ENCODE measurements around the gene OR2A14.
"Not testable (repeated sequence)": the region's sequence is repeated elsewhere in the genome, so short reads cannot be mapped to it uniquely, and the experiment has no call there.

Gene OR2A14

DNA sequence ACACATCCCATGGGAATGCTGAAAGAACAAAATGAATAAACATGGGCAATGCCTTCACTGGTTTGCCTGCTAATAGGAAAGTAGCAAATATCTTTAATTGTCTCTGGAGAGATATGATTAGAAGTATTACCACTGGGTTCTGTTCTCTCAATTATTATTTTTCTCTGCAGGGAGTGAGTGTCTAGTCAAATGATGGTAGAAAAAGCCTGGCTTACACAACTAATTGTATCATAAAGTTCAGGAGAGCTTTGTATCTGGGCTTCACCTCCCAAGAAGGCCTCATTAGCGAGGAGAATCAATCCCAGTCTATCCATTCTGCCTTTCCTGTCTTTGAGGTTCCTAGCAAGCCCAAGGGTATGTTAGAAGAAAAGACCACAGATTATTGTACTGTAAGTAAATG, at the start of gene OR2A14:
TSS of gene OR2A14 (plus strand) at position 301 of the 400 bp plus-strand sequence. CDS start 5,937 bp downstream, outside the sequence.
- no peak for DNase-seq

- no peak for DNase-seq
Observed at GRCh38 chr7:144074374-144074773, 48.6 kb upstream of the OR2A14 start.

DNA sequence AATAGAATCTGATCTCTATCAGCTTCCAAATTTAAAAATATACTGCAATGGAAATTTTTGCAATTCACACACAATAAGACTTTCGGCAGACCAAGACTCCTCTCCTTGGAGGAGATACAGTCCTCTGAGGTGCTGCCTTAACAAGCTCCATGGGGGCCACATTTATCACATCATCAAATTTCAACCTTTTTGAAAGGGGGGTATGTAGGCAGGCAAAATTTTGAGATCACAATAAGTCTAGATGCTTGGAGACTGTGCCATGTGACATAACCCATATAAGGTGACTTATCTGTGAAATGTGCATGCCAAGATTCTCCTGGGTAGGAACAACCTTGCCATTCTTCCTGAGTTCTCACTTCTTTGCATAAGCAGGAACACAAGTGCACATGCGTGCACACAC, 37.0 kb upstream of the OR2A14 start, which contains the start of gene OR2A12:
TSS of gene OR2A12 (plus strand) at position 301 of the 400 bp plus-strand sequence. CDS start 8,830 bp downstream, outside the sequence.
- DNase-seq = no peak

GRCh38 chr7:144086730-144087129, 36.2 kb upstream of the OR2A14 start:
- DNase-seq = no peak

GRCh38 chr7:144087230-144087629, 35.7 kb upstream of the OR2A14 start:
- DNase-seq = no peak

- no peak for DNase-seq
Observed at GRCh38 chr7:144090667-144091066, 32.3 kb upstream of the OR2A14 start.

DNA sequence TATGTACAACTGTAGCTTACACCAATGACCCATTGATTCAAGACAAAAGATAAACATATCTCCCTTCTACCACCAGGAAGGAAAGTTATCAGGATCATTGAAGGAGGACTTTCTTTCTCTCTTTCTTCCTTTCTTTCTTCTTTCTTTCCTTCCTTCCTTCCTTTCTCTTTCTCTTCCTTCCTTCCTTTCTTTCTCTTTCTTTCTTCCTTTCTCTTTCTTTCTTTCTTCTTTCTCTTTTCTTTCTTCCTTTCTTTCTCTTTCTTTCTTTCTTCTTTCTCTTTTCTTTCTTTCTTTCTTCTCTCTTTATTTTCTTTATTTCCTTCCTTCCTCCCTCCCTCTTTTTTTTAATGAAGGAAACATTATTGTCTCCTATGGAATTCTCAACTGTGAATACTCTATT, 24.2 kb upstream of the OR2A14 start:
- no peak for DNase-seq

- no peak for DNase-seq
Observed at GRCh38 chr7:144100607-144101006, 22.4 kb upstream of the OR2A14 start.

DNA sequence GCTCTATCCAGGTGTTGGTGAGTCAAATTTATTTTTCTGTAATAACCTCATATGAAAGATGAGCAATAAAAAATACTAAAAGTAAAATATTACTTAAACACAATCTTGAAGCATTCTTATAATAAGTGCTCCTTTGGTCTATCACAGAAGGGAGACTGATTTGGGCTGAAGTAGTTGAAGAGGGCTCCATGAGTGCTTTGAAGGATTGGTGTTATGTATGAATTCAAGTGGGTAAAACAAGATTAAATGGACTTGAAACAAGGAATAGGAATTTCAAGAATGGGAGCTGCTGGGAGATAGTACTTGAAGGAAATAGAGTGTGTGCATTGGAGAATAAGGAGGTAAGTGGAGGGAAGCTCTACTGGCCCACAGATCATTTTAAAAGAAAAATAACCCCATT, 20.9 kb upstream of the OR2A14 start:
- DNase-seq = no peak

- DNase-seq = no peak
Observed at GRCh38 chr7:144105211-144105610, 17.8 kb upstream of the OR2A14 start.

DNA sequence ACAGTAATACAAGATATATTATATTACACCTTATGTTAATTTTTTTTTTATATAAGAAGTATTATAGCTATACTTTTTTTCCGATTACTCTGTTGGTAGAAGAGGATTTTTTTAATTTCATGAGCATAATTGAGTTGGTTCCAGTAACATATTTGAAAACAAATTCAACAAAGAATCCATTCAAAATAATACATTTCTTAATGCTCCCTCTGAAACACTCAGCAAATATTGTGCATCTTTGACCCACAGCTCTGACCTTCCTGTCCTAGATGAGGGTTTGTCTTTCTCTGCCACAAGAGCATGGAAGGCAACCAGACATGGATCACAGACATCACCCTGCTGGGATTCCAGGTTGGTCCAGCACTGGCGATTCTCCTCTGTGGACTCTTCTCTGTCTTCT, 13.7 kb upstream of the OR2A14 start, which contains the start of gene OR2A2:
TSS of gene OR2A2 (plus strand) at position 301 of the 400 bp plus-strand sequence. CDS start at position 301, 0 bp downstream.
- DNase-seq = no peak

DNA sequence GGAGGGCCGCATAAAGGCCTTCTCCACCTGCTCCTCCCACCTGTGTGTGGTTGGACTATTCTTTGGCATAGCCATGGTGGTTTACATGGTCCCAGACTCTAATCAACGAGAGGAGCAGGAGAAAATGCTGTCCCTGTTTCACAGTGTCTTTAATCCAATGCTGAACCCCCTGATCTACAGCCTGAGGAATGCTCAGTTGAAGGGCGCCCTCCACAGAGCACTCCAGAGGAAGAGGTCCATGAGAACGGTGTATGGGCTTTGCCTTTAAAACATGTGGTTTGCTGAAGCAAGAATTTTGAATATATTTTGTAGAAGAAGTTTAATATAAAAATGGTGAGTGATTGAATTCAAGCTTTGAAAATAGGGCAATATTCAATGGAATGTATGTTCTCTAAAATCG, 12.7 kb upstream of the OR2A14 start:
- no peak for DNase-seq

- DNase-seq = no peak
Observed at GRCh38 chr7:144113651-144114050, 9.3 kb upstream of the OR2A14 start.

DNA sequence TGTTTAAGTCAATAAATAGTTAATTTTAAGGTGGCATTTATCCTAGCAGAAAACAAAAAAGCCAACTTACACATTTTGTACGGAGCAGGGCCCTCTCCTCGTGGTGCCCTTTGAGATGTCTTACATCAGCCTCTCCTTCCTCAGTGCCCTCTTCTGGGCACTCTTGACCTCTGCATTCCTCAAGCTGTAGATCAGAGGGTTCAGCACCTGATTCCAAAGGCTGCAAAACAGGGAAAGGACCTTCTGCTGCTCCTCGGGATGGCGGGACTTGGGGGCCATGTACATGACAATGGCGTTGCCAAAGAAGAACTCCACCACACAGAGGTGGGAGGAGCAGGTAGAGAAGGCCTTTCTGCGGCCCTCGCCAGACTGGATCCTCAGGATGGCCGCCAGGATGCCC, 4.6 kb upstream of the OR2A14 start:
- no peak for DNase-seq

GRCh38 chr7:144127714-144128334, 4.8 kb downstream of the OR2A14 start:
- no peak for DNase-seq

DNA sequence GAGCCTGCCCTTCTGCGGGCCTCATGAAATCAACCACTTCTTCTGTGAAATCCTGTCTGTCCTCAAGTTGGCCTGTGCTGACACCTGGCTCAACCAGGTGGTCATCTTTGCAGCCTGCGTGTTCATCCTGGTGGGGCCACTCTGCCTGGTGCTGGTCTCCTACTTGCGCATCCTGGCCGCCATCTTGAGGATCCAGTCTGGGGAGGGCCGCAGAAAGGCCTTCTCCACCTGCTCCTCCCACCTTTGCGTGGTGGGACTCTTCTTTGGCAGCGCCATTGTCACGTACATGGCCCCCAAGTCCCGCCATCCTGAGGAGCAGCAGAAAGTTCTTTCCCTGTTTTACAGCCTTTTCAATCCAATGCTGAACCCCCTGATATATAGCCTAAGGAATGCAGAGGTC, 6.6 kb downstream of the OR2A14 start:
- DNase-seq = not testable (repeated sequence)

GRCh38 chr7:144130730-144131129, 7.8 kb downstream of the OR2A14 start:
- DNase-seq = no peak

GRCh38 chr7:144132262-144132661, 9.3 kb downstream of the OR2A14 start:
- no peak for DNase-seq

DNA sequence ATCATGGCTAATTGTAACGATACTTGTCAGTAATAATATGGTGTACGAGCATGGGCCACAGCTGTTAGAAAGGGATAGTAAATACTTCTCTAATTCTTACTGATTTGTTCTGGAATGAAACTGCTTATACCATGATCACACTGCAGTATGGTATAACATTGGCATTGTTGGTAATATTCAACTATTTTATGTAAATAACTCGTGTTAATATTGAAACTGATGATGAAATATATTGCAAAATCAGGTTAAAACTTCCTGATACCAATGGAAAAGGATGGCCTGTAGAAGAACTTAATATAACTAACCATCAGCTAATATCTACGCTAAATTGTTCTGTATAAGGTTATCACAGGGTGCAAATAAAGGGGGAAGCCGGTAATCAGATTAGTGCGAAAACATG, 10.3 kb downstream of the OR2A14 start:
- DNase-seq = no peak

DNA sequence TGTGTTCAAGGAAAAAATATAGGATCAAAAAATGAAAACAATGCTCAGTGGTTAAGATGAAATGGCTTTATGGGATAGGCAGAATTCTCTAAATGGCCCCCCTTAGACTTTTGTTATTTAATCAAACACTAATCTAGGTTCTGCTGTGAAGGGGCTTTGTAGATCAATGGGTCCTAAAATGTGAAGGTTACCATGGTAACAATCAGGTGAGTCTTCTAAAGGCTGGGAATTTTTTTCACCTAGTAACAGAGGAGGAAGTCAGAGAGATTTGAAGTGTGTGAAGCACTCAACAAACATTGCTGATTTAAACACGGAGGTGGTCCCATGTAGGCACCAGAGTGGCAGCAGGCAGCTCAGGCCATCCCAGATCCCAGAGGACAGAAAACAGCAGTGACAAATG, 11.1 kb downstream of the OR2A14 start:
- DNase-seq = no peak

DNA sequence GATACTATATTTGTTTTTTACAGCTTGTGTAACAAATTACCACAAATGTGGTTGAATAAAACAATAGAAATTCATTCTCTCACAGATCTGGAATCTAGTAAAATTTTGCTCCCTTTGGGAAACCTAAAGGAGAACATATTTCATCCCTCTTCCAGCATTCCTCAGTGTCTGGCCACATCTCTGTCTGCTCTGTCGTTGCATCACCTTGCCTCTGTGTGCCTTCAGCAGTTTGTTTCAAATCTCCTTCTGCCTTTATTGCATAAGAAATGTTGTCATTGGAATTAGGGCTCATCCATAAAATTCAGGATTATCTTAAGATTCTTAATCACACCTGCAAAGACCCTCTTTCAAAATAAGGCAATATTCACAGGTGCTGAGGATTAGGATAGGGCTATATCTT, 14.5 kb downstream of the OR2A14 start:
- DNase-seq = no peak

DNA sequence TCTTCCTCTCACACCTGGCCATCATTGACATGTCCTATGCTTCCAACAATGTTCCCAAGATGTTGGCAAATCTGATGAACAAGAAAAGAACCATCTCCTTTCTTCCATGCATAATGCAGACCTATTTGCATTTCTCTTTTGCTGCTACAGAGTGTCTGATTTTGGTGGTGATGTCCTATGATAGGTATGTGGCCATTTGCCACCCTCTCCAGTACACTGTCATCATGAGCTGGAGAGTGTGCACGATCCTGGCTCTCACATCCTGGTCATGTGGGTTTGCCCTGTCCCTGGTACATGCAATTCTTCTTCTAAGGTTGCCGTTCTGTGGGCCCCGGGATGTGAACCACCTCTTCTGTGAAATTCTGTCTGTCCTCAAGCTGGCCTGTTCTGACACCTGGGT, 19.2 kb downstream of the OR2A14 start:
- no peak for DNase-seq

DNA sequence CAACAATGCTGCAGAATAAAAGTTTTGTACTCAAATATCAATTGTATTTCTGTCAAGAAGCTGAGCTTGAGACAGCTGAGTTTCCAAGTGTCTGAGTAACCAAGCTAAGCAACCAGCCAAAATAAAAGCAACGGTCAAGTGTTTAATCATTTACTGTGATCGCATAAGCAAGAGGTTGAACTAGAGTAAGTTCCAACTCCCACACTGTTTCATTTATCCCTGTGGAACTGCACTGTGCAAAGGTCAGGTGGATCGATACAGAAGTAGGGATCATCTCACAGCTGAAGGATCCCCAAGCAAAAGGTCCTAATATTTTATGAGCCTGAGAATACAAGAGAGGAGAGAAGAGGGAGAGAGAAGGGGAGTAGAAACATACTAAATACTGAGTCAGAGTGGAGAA, 21.4 kb downstream of the OR2A14 start:
- DNase-seq = no peak

- no peak for DNase-seq
Observed at GRCh38 chr7:144148224-144148827, 25.4 kb downstream of the OR2A14 start.

DNA sequence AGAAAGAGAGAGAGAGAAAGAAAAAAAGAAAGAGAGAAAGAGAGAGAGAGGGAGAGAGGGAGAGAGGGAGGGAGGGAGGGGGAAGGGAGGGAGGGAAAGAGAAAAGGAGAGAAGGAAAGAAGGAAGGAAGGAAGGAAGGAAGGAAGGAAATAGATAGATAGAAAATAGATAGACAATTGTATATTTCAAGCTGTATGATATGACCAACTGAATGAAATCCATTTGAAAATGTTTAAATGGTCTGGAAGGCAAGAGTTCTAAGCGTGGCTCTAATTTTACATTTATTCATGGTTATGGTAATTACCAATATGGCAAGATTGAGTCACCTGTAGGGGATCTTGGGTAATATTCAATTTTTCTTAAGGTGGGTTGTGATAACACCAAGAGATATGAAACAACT, 35.9 kb downstream of the OR2A14 start:
- no peak for DNase-seq
